ENCODE measurements around the gene TRMT2A.

GRCh38 chr22:20107471-20107901 is 9.5 kb downstream of the TRMT2A start:
- no peak for TF ChIP-seq YY1 (IDR thresholded peaks at IDR 0.05; ENCODE audit: low read depth, low read length)
- TF ChIP-seq POLR2AphosphoS5 (IDR thresholded peaks at IDR 0.05; ENCODE audit: low read depth, low read length): no peak
- no peak for TF ChIP-seq RFX5 (IDR thresholded peaks at IDR 0.05; ENCODE audit: borderline replicate concordance, low read depth, low read length)
- TF ChIP-seq POLR2A (IDR thresholded peaks at IDR 0.05; ENCODE audit: control extremely low read depth in 1 of 2, low read depth in 2 of 2, low read length in 2 of 2): no peak
- TF ChIP-seq GABPA (IDR thresholded peaks at IDR 0.05; ENCODE audit: borderline replicate concordance, insufficient read depth, low read length): no peak
- TF ChIP-seq CTCF (IDR thresholded peaks at IDR 0.05; ENCODE audit: control extremely low read depth in 1 of 3, insufficient read depth in 1 of 3, low read depth in 1 of 3, low read length in 3 of 3): no peak
- TF ChIP-seq GTF2F1 (IDR thresholded peaks at IDR 0.05; ENCODE audit: borderline replicate concordance, low read depth, low read length): no peak
- TF ChIP-seq EP300 (IDR thresholded peaks at IDR 0.05; ENCODE audit: borderline replicate concordance in 1 of 2, low read depth in 2 of 2, low read length in 2 of 2): no peak
- TF ChIP-seq JUND (IDR thresholded peaks at IDR 0.05; ENCODE audit: low read length): no peak
- no peak for TF ChIP-seq RNF2 (IDR thresholded peaks at IDR 0.05; ENCODE audit: borderline replicate concordance, low read depth, low read length, missing control alignments, poor library complexity, severe bottlenecking)
- no peak for TF ChIP-seq POU5F1 (IDR thresholded peaks at IDR 0.05; ENCODE audit: low read depth, low read length)
- no peak for TF ChIP-seq E2F6 (IDR thresholded peaks at IDR 0.05)
- no peak for TF ChIP-seq CHD2 (IDR thresholded peaks at IDR 0.05; ENCODE audit: low read length)
- TF ChIP-seq EZH2 (IDR thresholded peaks at IDR 0.05; ENCODE audit: low read depth, low read length, severe bottlenecking): no peak
